SK-N-SH (cell line): ENCODE data around the gene AFMID. TPM values are rescaled to one million over a fixed set of nuclear protein-coding genes. Genes with fewer than 3 reads are reported as not detected.
A peak's percentile ranks its signal among the peaks of the same experiment; 100 is the strongest.
"Not testable (repeated sequence)": the region's sequence is repeated elsewhere in the genome, so short reads cannot be mapped to it uniquely, and the experiment has no call there.

ENCODE experiments used
- CTCF ChIA-PET: fragments of 300-600, 350-600 bp; formaldehyde crosslinking; extraction: SDS; loops from one replicate; lab custom pipeline; 2021; lab: Yijun Ruan, JAX
- POLR2A ChIA-PET: fragments of 350-600 bp; sonication (Branson Sonifier 250); formaldehyde crosslinking; extraction: SDS; loops from one replicate; lab custom pipeline; 2020; ENCODE audit warnings: antibody characterized with exemption, inconsistent platforms; lab: Yijun Ruan, JAX
- DNase-seq: peaks from one replicate; pipeline ENCODE4 v3.0.0; 2012
- H2AFZ ChIP-seq: fragments of 200-600 bp; sonication (generic); 2 replicates; pipeline ENCODE4 v1.8.1; 2016; ENCODE audit warnings: antibody characterized with exemption, mild to moderate bottlenecking, low read depth
- H3F3A ChIP-seq: fragments of 200-600 bp; sonication (generic); replicated peaks from 2 replicates; pipeline ENCODE3; 2016; ENCODE audit warnings: antibody characterized with exemption, mild to moderate bottlenecking; ENCODE audit not compliant: insufficient read depth
- H3K27ac ChIP-seq, 2 experiments: fragments of 200-500 bp in 1 of 2; fragments of 200-600 bp in 1 of 2; sonication (Bioruptor generic) in 1 of 2; sonication (generic), shearing (Covaris generic) in 1 of 2; 2 replicates each; pipeline versions ENCODE4 v1.5.1 to v1.6.1; 2014 to 2016; ENCODE audit warnings: low read depth in 2 of 2, inconsistent platforms in 1 of 2, low read length in 1 of 2, mild to moderate bottlenecking in 1 of 2, mixed read lengths in 1 of 2
- H3K27me3 ChIP-seq: fragments of 200-600 bp; sonication (generic), shearing (Covaris generic); 2 replicates; pipeline ENCODE4 v1.6.1; 2016; ENCODE audit warnings: mixed run types; ENCODE audit not compliant: insufficient read depth
- H3K36me3 ChIP-seq, 2 experiments: fragments of 200-500 bp in 1 of 2; fragments of 200-600 bp in 1 of 2; sonication (Bioruptor generic) in 1 of 2; sonication (generic) in 1 of 2; replicated peaks in 1 of 2; 2 replicates each; pipeline versions ENCODE3 to v1.5.1; 2014 to 2016; ENCODE audit warnings: low read length in 1 of 2, mild to moderate bottlenecking in 1 of 2; ENCODE audit not compliant: insufficient read depth in 2 of 2, control insufficient read depth in 1 of 2
- H3K4me1 ChIP-seq, 2 experiments: fragments of 200-500 bp in 1 of 2; fragments of 200-600 bp in 1 of 2; sonication (Bioruptor generic) in 1 of 2; sonication (generic), shearing (Covaris generic) in 1 of 2; 2 replicates each; pipeline versions ENCODE4 v1.5.1 to v1.6.1; 2014 to 2016; ENCODE audit warnings: low read depth in 1 of 2, low read length in 1 of 2, mixed run types in 1 of 2; ENCODE audit not compliant: insufficient read depth in 2 of 2, control insufficient read depth in 1 of 2
- H3K4me2 ChIP-seq: fragments of 200-600 bp; sonication (generic), shearing (Covaris generic); 2 replicates; pipeline ENCODE4 v1.6.1; 2017; ENCODE audit warnings: mixed run types
- H3K4me3 ChIP-seq, 2 experiments: fragments of 200-500 bp in 1 of 2; fragments of 200-600 bp in 1 of 2; sonication (Bioruptor generic) in 1 of 2; sonication (generic), shearing (Covaris generic) in 1 of 2; 2 replicates each; pipeline versions ENCODE4 v1.5.1 to v1.8.1; 2014 to 2016; ENCODE audit warnings: low read depth in 2 of 2, inconsistent platforms in 1 of 2, low read length in 1 of 2, mild to moderate bottlenecking in 1 of 2, mixed read lengths in 1 of 2, moderate library complexity in 1 of 2
- H3K79me2 ChIP-seq: fragments of 200-600 bp; sonication (generic); 2 replicates; pipeline ENCODE4 v1.8.1; 2017; ENCODE audit warnings: mild to moderate bottlenecking; ENCODE audit not compliant: insufficient read depth
- H3K9ac ChIP-seq: fragments of 200-600 bp; sonication (generic); 2 replicates; pipeline ENCODE4 v1.6.1; 2017; ENCODE audit warnings: mixed run types
- H3K9me2 ChIP-seq: fragments of 200-600 bp; sonication (generic); 2 replicates; pipeline ENCODE4 v1.6.1; 2017; ENCODE audit warnings: mixed run types
- H3K9me3 ChIP-seq: fragments of 200-600 bp; sonication (generic); 2 replicates; pipeline ENCODE4 v1.6.1; 2017; ENCODE audit warnings: mixed run types, mild to moderate bottlenecking, moderate library complexity
- H4K20me1 ChIP-seq: fragments of 200-600 bp; sonication (generic); 2 replicates; pipeline ENCODE4 v1.6.1; 2017; ENCODE audit warnings: mild to moderate bottlenecking, mixed run types; ENCODE audit not compliant: insufficient read depth
- EZH2phosphoT487 ChIP-seq: fragments of 200-600 bp; sonication (generic); IDR thresholded peaks from 2 replicates; pipeline ENCODE4 v1.6.1; 2017; ENCODE audit warnings: low read depth, mixed run types, mild to moderate bottlenecking, antibody characterized with exemption, moderate library complexity, borderline replicate concordance
- GABPA ChIP-seq: IDR thresholded peaks from 2 replicates; pipeline ENCODE4 v1.4.0; 2012; ENCODE audit warnings: low read depth, mild to moderate bottlenecking
- GATA2 ChIP-seq: sonication (generic); formaldehyde crosslinking; IDR thresholded peaks from 2 replicates; pipeline ENCODE4 v1.5.0; 2020; ENCODE audit warnings: mild to moderate bottlenecking, missing genetic modification reagents
- MXI1 ChIP-seq: IDR thresholded peaks from 2 replicates; pipeline ENCODE4 v1.6.1; 2012; ENCODE audit warnings: mild to moderate bottlenecking, low read depth, low read length, improper control_type of control experiment
- NFIC ChIP-seq: IDR thresholded peaks from 2 replicates; pipeline ENCODE4 v1.4.0; 2012; ENCODE audit warnings: borderline replicate concordance
- RAD21 ChIP-seq: IDR thresholded peaks from 2 replicates; pipeline ENCODE4 v1.6.1; 2012; ENCODE audit warnings: mild to moderate bottlenecking, low read length
- REST ChIP-seq: IDR thresholded peaks from 2 replicates; pipeline ENCODE4 v1.6.1; 2012; ENCODE audit warnings: mild to moderate bottlenecking, low read depth, low read length, moderate library complexity
- RXRA ChIP-seq: IDR thresholded peaks from 2 replicates; pipeline ENCODE4 v1.4.0; 2012; ENCODE audit warnings: low read depth, mild to moderate bottlenecking, borderline replicate concordance
- USF2 ChIP-seq: fragments of 150-350 bp; IDR thresholded peaks from 2 replicates; pipeline ENCODE4 v1.6.1; 2017; ENCODE audit warnings: antibody characterized with exemption, low read length, low read depth, borderline replicate concordance
- whole genome bisulfite sequencing: methylation state at CpG from one replicate; pipeline ENCODE4 v1.1.6; 2017; ENCODE audit warnings: low lambda C conversion rate; 5-methylcytosine and 5-hydroxymethylcytosine counted together
- polyA plus RNA-seq, 3 experiments: library from polyadenylated mRNA; depleted of rRNA; stranded (reverse); fragments of >200 nt; gene quantifications; 2 replicates each; pipeline ENCODE4 v1.2.3, GENCODE V29; 2012
- TF ChIP-seq, protein P1 (sequence below): fragments of 200-600 bp; sonication (generic); IDR thresholded peaks from 2 replicates; pipeline ENCODE4 v1.6.1; 2017; ENCODE audit warnings: antibody characterized with exemption, mild to moderate bottlenecking, moderate library complexity

Gene AFMID
- polyA plus RNA-seq, 1 of the 3 experiments (the other 2 are of a cell fraction) = 44.4 TPM

- Histone ChIP-seq H3K9me3 (no peaks in the 10 kb centered on the region), H3K9ac (no peak overlapping the region), H2AFZ (no peak overlapping the region)
- no peak for DNase-seq
- TF ChIP-seq GATA2 (CRISPR knock-in tag) = no peak
- TF ChIP-seq, protein P1, sequence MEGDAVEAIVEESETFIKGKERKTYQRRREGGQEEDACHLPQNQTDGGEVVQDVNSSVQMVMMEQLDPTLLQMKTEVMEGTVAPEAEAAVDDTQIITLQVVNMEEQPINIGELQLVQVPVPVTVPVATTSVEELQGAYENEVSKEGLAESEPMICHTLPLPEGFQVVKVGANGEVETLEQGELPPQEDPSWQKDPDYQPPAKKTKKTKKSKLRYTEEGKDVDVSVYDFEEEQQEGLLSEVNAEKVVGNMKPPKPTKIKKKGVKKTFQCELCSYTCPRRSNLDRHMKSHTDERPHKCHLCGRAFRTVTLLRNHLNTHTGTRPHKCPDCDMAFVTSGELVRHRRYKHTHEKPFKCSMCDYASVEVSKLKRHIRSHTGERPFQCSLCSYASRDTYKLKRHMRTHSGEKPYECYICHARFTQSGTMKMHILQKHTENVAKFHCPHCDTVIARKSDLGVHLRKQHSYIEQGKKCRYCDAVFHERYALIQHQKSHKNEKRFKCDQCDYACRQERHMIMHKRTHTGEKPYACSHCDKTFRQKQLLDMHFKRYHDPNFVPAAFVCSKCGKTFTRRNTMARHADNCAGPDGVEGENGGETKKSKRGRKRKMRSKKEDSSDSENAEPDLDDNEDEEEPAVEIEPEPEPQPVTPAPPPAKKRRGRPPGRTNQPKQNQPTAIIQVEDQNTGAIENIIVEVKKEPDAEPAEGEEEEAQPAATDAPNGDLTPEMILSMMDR = no peak
- no peak for TF ChIP-seq EZH2phosphoT487
- TF ChIP-seq, all 33 proteins: peak for 0
- H4K20me1 ChIP-seq = no peaks in the 10 kb centered on the region
- H3K79me2 ChIP-seq = no peaks in the 10 kb centered on the region
- H3K27me3 ChIP-seq = no peaks in the 10 kb centered on the region
- ChIA-PET CTCF (interaction anchor here (0.7 to 6.3 kb wide), 15 partner anchors 9 to 119 kb away, joined by 3 to 73 read pairs (median 5); partner anchors contain the start of genes AFMID and TK1), POLR2A (no interaction called here)
- no peak overlapping the region for H3K4me3 ChIP-seq
- H3K9me2 ChIP-seq = no peaks in the 10 kb centered on the region
- H3K36me3 ChIP-seq = no peaks in the 10 kb centered on the region
- H3K4me2 ChIP-seq = no peak overlapping the region
- WGBS = 84% methylated on average over 17 of the region's 17 CpGs
- H3F3A ChIP-seq = no peaks in the 10 kb centered on the region
- peaks cover 0 to 3% of the 10 kb centered on the region in 2 experiments; a peak in 2 of 4 replicates for H3K4me1 ChIP-seq
- no peak overlapping the region for H3K27ac ChIP-seq
These were observed 48.7 kb upstream of the AFMID start for GRCh38 chr17:78138204-78139060.

- DNase-seq, H3K9me2 ChIP-seq, H3K9me3 ChIP-seq, H3K4me3 ChIP-seq, H4K20me1 ChIP-seq, H2AFZ ChIP-seq, H3K27me3 ChIP-seq, H3K36me3 ChIP-seq, H3F3A ChIP-seq, H3K9ac ChIP-seq, H3K27ac ChIP-seq, POLR2A ChIA-PET, H3K4me2 ChIP-seq, H3K79me2 ChIP-seq: not testable (repeated sequence)
- 89% methylated on average over 12 of the region's 12 CpGs for WGBS
- H3K4me1 ChIP-seq = peaks cover 4 to 13% of the 10 kb centered on the region in 2 experiments; a peak in 2 of 4 replicates
- CTCF ChIA-PET = interaction anchor here (0.8 to 1.2 kb wide), 4 partner anchors 9 to 111 kb away, joined by 3 to 5 read pairs (median 3); partner anchors contain the start of genes SYNGR2 and TMC8
These were observed 47.3 kb upstream of the AFMID start for GRCh38 chr17:78139861-78140168.

GRCh38 chr17:78140169-78141051, 46.8 kb upstream of the AFMID start:
- no peaks in the 10 kb centered on the region for H3K9me2 ChIP-seq
- TF ChIP-seq REST = no peak
- TF ChIP-seq RXRA = no peak
- no peak for TF ChIP-seq GABPA
- no peak for TF ChIP-seq RAD21
- TF ChIP-seq MXI1 = no peak
- no peak for TF ChIP-seq NFIC
- TF ChIP-seq USF2 = no peak

More at GRCh38 chr17:78140169-78141051, 46.8 kb upstream of the AFMID start:
- Histone ChIP-seq H3K27me3 (no peaks in the 10 kb centered on the region), H3K79me2 (no peaks in the 10 kb centered on the region), H3K4me2 (no peak overlapping the region), H3F3A (peaks cover 3% of the 10 kb centered on the region), H3K27ac (no peak overlapping the region), H3K4me1 (peaks cover 4 to 19% of the 10 kb centered on the region in 2 experiments; a peak in 2 of 4 replicates), H2AFZ (no peak overlapping the region; the same call in 1 of the 2 replicates), H3K4me3 (no peak overlapping the region), H4K20me1 (no peaks in the 10 kb centered on the region), H3K36me3 (no peaks in the 10 kb centered on the region), H3K9ac (no peak overlapping the region), H3K9me3 (no peaks in the 10 kb centered on the region)
- ChIA-PET POLR2A (interaction anchor here (0.6 kb wide), 2 partner anchors 9 to 244 kb away, joined by 3 read pairs; no protein-coding TSS in a partner anchor), CTCF (interaction anchor here (0.8 to 1.8 kb wide), 4 partner anchors 28 to 111 kb away, joined by 3 to 10 read pairs (median 4); partner anchors contain the start of gene SYNGR2)
- WGBS = 61% methylated on average over 41 of the region's 58 CpGs
- DNase-seq = peak; percentile 96
